ENCODE data around the gene EVL.

DNA sequence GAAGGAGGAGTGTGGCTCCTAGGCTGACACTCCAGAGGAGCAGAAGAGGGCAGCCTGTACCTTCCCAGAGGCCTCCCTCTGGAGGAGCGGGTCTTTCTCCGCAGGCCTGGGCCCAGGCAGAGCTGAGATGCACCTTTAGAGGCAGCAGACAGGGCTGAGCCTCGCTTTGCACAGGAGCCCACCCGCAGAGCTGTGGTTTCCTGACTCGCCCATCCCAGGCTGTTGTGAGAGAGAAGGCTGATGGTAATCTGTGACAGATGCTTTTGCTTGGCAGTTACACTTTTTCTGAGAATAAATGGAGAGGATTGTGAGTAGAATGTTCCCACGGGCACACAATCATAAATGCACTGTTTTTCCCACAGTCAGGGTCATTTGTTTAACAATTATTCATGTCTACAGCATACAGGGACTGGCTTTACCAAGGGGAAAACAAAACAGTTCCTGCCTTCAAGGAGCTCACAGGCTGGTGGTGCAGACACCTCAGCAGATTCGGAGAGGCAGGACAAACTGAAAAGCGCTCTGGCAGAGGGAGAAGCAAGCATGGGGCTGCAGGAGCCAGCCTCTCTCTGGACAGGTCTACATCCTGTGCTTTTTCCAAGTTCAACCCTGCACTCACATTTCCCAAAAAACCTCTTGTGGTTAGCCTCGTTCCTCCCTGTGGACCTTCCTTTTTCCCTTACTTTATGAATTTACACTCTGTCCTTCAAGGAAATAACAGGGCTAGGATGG, 13.9 kb downstream of the EVL start:
- TF ChIP-seq EZH2 (IDR thresholded peaks at IDR 0.05; ENCODE audit: borderline replicate concordance, low read depth, low read length, poor library complexity, severe bottlenecking): no peak
- TF ChIP-seq, protein P1, sequence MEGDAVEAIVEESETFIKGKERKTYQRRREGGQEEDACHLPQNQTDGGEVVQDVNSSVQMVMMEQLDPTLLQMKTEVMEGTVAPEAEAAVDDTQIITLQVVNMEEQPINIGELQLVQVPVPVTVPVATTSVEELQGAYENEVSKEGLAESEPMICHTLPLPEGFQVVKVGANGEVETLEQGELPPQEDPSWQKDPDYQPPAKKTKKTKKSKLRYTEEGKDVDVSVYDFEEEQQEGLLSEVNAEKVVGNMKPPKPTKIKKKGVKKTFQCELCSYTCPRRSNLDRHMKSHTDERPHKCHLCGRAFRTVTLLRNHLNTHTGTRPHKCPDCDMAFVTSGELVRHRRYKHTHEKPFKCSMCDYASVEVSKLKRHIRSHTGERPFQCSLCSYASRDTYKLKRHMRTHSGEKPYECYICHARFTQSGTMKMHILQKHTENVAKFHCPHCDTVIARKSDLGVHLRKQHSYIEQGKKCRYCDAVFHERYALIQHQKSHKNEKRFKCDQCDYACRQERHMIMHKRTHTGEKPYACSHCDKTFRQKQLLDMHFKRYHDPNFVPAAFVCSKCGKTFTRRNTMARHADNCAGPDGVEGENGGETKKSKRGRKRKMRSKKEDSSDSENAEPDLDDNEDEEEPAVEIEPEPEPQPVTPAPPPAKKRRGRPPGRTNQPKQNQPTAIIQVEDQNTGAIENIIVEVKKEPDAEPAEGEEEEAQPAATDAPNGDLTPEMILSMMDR (conservative IDR thresholded peaks at IDR 0.05; ENCODE audit: low read depth, low read length): no peak; the same call in 1 of the 2 replicates
